Activated T-helper 2 cell treated with anti-CD3 and anti-CD28 coated beads, Interferon-gamma antibody, Interleukin-2, Interleukin-4, amounts not matched to agents 10 μg/mL and 5 μg/mL and 100 μg/mL, durations not matched to agents 14 hours and 24 hours and 36 hours (primary cell): ENCODE data around the gene PTPRN2. TPM values are rescaled to one million over a fixed set of nuclear protein-coding genes. Genes with fewer than 3 reads are reported as not detected.

Experiments
- DNase-seq: peaks from one replicate; pipeline ENCODE4 v3.0.0; 2021; ENCODE audit warnings: low spot score
- H3K27ac Mint-ChIP-seq: one replicate; pipeline ENCODE4 v1.8.0; 2021; ENCODE audit warnings: mixed read lengths
- H3K27me3 Mint-ChIP-seq: one replicate; pipeline ENCODE4 v1.8.0; 2021; ENCODE audit warnings: low read depth, mixed read lengths
- H3K36me3 Mint-ChIP-seq: one replicate; pipeline ENCODE4 v1.8.0; 2021; ENCODE audit warnings: low read depth, mixed read lengths
- H3K4me1 Mint-ChIP-seq: one replicate; pipeline ENCODE4 v1.8.0; 2021; ENCODE audit warnings: low read depth, mixed read lengths
- H3K4me3 Mint-ChIP-seq: one replicate; pipeline ENCODE4 v1.8.0; 2021; ENCODE audit warnings: low read depth, mild to moderate bottlenecking, moderate library complexity, mixed read lengths
- H3K9me3 Mint-ChIP-seq: one replicate; pipeline ENCODE4 v1.8.0; 2021; ENCODE audit warnings: mixed read lengths
- intact Hi-C: fragments of 100-400 bp; cut with micrococcal nuclease; formaldehyde crosslinking; loops from one replicate; pipeline ENCODE4 v1.15.1; 2023
- total RNA-seq: library from RNA; stranded (reverse); gene quantifications from 2 replicates; pipeline ENCODE4 v1.2.3, GENCODE V29; 2022

Gene PTPRN2
- total RNA-seq, 1 donor from 2014 or later: 1.3 TPM

- H3K36me3 Mint-ChIP-seq: no peaks in the 10 kb centered on the region
- DNase-seq: no peak
- H3K4me1 Mint-ChIP-seq: no peaks in the 10 kb centered on the region
- H3K27me3 Mint-ChIP-seq: no peaks in the 10 kb centered on the region
- no peak overlapping the region for H3K4me3 Mint-ChIP-seq
- no peak overlapping the region for H3K27ac Mint-ChIP-seq
- intact Hi-C loops: no loop called here
- no peaks in the 10 kb centered on the region for H3K9me3 Mint-ChIP-seq
These were observed 214.0 kb downstream of the PTPRN2 start for GRCh38 chr7:158373476-158374133.

- no peak overlapping the region for H3K27ac Mint-ChIP-seq
- H3K4me1 Mint-ChIP-seq: no peaks in the 10 kb centered on the region
- no peak overlapping the region for H3K4me3 Mint-ChIP-seq
- no peak for DNase-seq
- intact Hi-C loops: no loop called here
- no peaks in the 10 kb centered on the region for H3K36me3 Mint-ChIP-seq
- H3K27me3 Mint-ChIP-seq: no peaks in the 10 kb centered on the region
- no peaks in the 10 kb centered on the region for H3K9me3 Mint-ChIP-seq
These were observed 215.0 kb downstream of the PTPRN2 start for GRCh38 chr7:158372400-158373342.

GRCh38 chr7:158371856-158372255, 215.8 kb downstream of the PTPRN2 start:
- H3K36me3 Mint-ChIP-seq: no peaks in the 10 kb centered on the region
- H3K9me3 Mint-ChIP-seq: no peaks in the 10 kb centered on the region
- no peaks in the 10 kb centered on the region for H3K27me3 Mint-ChIP-seq
- no peak overlapping the region for H3K4me3 Mint-ChIP-seq
- no peaks in the 10 kb centered on the region for H3K4me1 Mint-ChIP-seq
- no peak for DNase-seq
- no peak overlapping the region for H3K27ac Mint-ChIP-seq
- intact Hi-C loops: no loop called here

- peaks cover 6% of the 10 kb centered on the region for H3K9me3 Mint-ChIP-seq
These were observed 217.8 kb downstream of the PTPRN2 start for GRCh38 chr7:158369866-158370265.

GRCh38 chr7:158369290-158369689, 218.3 kb downstream of the PTPRN2 start:
- Mint-ChIP-seq H3K27ac (no peak overlapping the region), H3K4me1 (no peaks in the 10 kb centered on the region), H3K27me3 (no peaks in the 10 kb centered on the region), H3K9me3 (peaks cover 9% of the 10 kb centered on the region), H3K36me3 (no peaks in the 10 kb centered on the region), H3K4me3 (no peak overlapping the region)
- no peak for DNase-seq
- intact Hi-C loops: no loop called here

More at GRCh38 chr7:158369866-158370265, 217.8 kb downstream of the PTPRN2 start:
- intact Hi-C loops: no loop called here
- DNase-seq: no peak
- Mint-ChIP-seq H3K4me1 (no peaks in the 10 kb centered on the region), H3K36me3 (no peaks in the 10 kb centered on the region), H3K27ac (no peak overlapping the region), H3K4me3 (no peak overlapping the region), H3K27me3 (no peaks in the 10 kb centered on the region)

- intact Hi-C loops: no loop called here
- no peak overlapping the region for H3K27ac Mint-ChIP-seq
- H3K4me1 Mint-ChIP-seq: no peaks in the 10 kb centered on the region
- H3K36me3 Mint-ChIP-seq: no peaks in the 10 kb centered on the region
- peaks cover 9% of the 10 kb centered on the region for H3K9me3 Mint-ChIP-seq
- H3K27me3 Mint-ChIP-seq: no peaks in the 10 kb centered on the region
- H3K4me3 Mint-ChIP-seq: no peak overlapping the region
- no peak for DNase-seq
These were observed 219.2 kb downstream of the PTPRN2 start for GRCh38 chr7:158368449-158368848.

- Mint-ChIP-seq H3K4me3 (no peak overlapping the region), H3K27ac (no peak overlapping the region), H3K36me3 (no peaks in the 10 kb centered on the region), H3K4me1 (no peaks in the 10 kb centered on the region), H3K9me3 (peaks cover 9% of the 10 kb centered on the region), H3K27me3 (no peaks in the 10 kb centered on the region)
- no peak for DNase-seq
- intact Hi-C loops: no loop called here
These were observed 220.0 kb downstream of the PTPRN2 start for GRCh38 chr7:158367634-158367982.

- no peak overlapping the region for H3K4me3 Mint-ChIP-seq
- no peaks in the 10 kb centered on the region for H3K36me3 Mint-ChIP-seq
- DNase-seq: no peak
- no peaks in the 10 kb centered on the region for H3K4me1 Mint-ChIP-seq
- intact Hi-C loops: no loop called here
- H3K9me3 Mint-ChIP-seq: peaks cover 9% of the 10 kb centered on the region
- no peaks in the 10 kb centered on the region for H3K27me3 Mint-ChIP-seq
- no peak overlapping the region for H3K27ac Mint-ChIP-seq
These were observed 220.5 kb downstream of the PTPRN2 start for GRCh38 chr7:158366916-158367633.

GRCh38 chr7:158366346-158366745, 221.3 kb downstream of the PTPRN2 start:
- no peak for DNase-seq
- Mint-ChIP-seq H3K4me3 (no peak overlapping the region), H3K4me1 (no peaks in the 10 kb centered on the region), H3K9me3 (peaks cover 9% of the 10 kb centered on the region), H3K36me3 (no peaks in the 10 kb centered on the region), H3K27ac (no peak overlapping the region), H3K27me3 (no peaks in the 10 kb centered on the region)
- intact Hi-C loops: no loop called here

GRCh38 chr7:158365267-158365666, 222.4 kb downstream of the PTPRN2 start:
- DNase-seq: no peak
- intact Hi-C loops: no loop called here
- Mint-ChIP-seq H3K4me1 (no peaks in the 10 kb centered on the region), H3K9me3 (peaks cover 9% of the 10 kb centered on the region), H3K36me3 (no peaks in the 10 kb centered on the region), H3K27me3 (no peaks in the 10 kb centered on the region), H3K27ac (no peak overlapping the region), H3K4me3 (no peak overlapping the region)

- Mint-ChIP-seq H3K27me3 (no peaks in the 10 kb centered on the region), H3K27ac (no peak overlapping the region), H3K4me1 (no peaks in the 10 kb centered on the region), H3K9me3 (peaks cover 9% of the 10 kb centered on the region), H3K4me3 (no peak overlapping the region), H3K36me3 (no peaks in the 10 kb centered on the region)
- no peak for DNase-seq
- intact Hi-C loops: no loop called here
These were observed 223.2 kb downstream of the PTPRN2 start for GRCh38 chr7:158364451-158364850.

- Mint-ChIP-seq H3K27ac (no peak overlapping the region), H3K4me3 (no peak overlapping the region), H3K4me1 (no peaks in the 10 kb centered on the region), H3K27me3 (no peaks in the 10 kb centered on the region), H3K9me3 (peaks cover 9% of the 10 kb centered on the region), H3K36me3 (no peaks in the 10 kb centered on the region)
- intact Hi-C loops: no loop called here
- no peak for DNase-seq
These were observed 224.4 kb downstream of the PTPRN2 start for GRCh38 chr7:158362912-158363905.
